Measurements from ENCODE around the gene CH25H. TPM values are rescaled to one million over a fixed set of nuclear protein-coding genes. Genes with fewer than 3 reads are reported as not detected.

CH25H gene
- total and polyA plus RNA-seq, 8 donors = 1.7 to 26.3 (median 5.3) TPM; not detected in 2

DNA sequence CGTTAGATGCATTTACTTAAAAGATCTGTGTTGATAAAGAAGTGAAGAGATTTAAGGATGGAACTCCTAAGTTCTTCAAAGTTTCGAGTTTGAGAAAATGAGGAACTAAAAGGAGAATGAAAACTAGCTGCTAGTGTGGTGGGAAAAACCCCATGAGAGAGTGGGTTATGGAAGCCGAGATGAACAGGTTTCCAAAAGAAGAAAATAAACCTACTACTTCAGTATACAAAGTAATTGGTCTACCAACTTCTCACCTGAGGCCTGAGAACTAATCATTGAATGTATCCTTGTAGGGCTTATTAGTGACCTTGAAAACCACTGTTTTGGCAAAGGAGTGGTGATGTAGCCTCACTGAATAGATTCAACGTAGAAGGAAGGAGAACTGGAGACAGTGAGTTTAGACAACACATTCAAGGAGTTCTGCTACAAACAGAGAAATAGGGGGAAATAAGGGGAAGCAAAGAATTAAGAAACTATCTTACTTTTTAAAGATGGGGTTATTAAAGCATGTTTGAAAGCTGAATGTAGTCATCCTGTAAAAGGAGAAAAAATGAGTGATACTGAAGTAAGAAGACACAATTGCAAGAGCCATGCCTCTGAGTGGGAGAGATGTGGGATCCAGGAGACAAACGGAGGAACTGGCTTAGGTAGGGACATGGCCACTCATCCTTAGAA, 50.8 kb downstream of the CH25H start:
- Histone ChIP-seq H3K27me3 (no peaks in the 10 kb centered on the region), H3K9me3 (no peaks in the 10 kb centered on the region), H3K27ac (no peak overlapping the region), H3K4me3 (no peak overlapping the region), H3K4me1 (no peaks in the 10 kb centered on the region), H3K36me3 (no peaks in the 10 kb centered on the region)
- no peak for TF ChIP-seq POLR2A (IDR thresholded peaks at IDR 0.05)
- no peak for TF ChIP-seq EP300 (IDR thresholded peaks at IDR 0.05)
- TF ChIP-seq, protein P1, sequence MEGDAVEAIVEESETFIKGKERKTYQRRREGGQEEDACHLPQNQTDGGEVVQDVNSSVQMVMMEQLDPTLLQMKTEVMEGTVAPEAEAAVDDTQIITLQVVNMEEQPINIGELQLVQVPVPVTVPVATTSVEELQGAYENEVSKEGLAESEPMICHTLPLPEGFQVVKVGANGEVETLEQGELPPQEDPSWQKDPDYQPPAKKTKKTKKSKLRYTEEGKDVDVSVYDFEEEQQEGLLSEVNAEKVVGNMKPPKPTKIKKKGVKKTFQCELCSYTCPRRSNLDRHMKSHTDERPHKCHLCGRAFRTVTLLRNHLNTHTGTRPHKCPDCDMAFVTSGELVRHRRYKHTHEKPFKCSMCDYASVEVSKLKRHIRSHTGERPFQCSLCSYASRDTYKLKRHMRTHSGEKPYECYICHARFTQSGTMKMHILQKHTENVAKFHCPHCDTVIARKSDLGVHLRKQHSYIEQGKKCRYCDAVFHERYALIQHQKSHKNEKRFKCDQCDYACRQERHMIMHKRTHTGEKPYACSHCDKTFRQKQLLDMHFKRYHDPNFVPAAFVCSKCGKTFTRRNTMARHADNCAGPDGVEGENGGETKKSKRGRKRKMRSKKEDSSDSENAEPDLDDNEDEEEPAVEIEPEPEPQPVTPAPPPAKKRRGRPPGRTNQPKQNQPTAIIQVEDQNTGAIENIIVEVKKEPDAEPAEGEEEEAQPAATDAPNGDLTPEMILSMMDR (IDR thresholded peaks at IDR 0.05) = no peak
- no peak for TF ChIP-seq POLR2AphosphoS5 (IDR thresholded peaks at IDR 0.05)
- WGBS, 5 donors = 79 to 88% (median 81%) methylated on average over 5 of the region's 5 CpGs
- no peak for DNase-seq
- intact Hi-C loops (cut with DNase I; ENCODE audit: low total_unique reads) = no loop called here

Other genes starting within 250 kb of the CH25H start
- 100 to 1,000 TPM in 1 of 5 donors, 10 to 100 TPM in 3, not detected in 1; 19.3 to 107 (median 46.2) TPM for gene FAS, start 216.5 kb downstream of the CH25H start, total RNA-seq
- gene FAS, start 216.5 kb downstream of the CH25H start, polyA plus RNA-seq = 1 to 10 TPM; 5.0 to 8.4 (median 5.6) TPM
- 10 to 100 TPM in 4 of 5 donors, 1 to 10 TPM in 1; 1.8 to 65.9 (median 13.4) TPM for gene LIPA, start 44.5 kb upstream of the CH25H start, total RNA-seq
- 10 to 100 TPM; 12.2 to 22.8 (median 12.6) TPM for gene LIPA, start 44.5 kb upstream of the CH25H start, polyA plus RNA-seq
- 1 to 10 TPM in 2 of 5 donors, under 1 TPM in 2, not detected in 1; 0.45 to 5.0 (median 0.94) TPM for gene IFIT2, start 94.7 kb upstream of the CH25H start, total RNA-seq
- 1 to 10 TPM; 1.6 to 3.1 (median 2.3) TPM for gene IFIT2, start 94.7 kb upstream of the CH25H start, polyA plus RNA-seq
- 10 to 100 TPM in 1 of 5 donors, 1 to 10 TPM in 4; 1.3 to 11.4 (median 2.6) TPM for gene IFIT3, start 120.7 kb upstream of the CH25H start, total RNA-seq
- gene IFIT3, start 120.7 kb upstream of the CH25H start, polyA plus RNA-seq = 10 to 100 TPM in 1 of 3 donors, 1 to 10 TPM in 2; 6.3 to 11.3 (median 7.9) TPM
- under 1 TPM in 1 of 5 donors, not detected in 4; 0.92 TPM for gene IFIT1B, start 170.7 kb upstream of the CH25H start, total RNA-seq
- gene IFIT1B, start 170.7 kb upstream of the CH25H start, polyA plus RNA-seq = not detected
- gene IFIT1, start 185.3 kb upstream of the CH25H start, total RNA-seq = 10 to 100 TPM in 1 of 5 donors, 1 to 10 TPM in 3, under 1 TPM in 1; 0.29 to 12.1 (median 2.3) TPM
- gene IFIT1, start 185.3 kb upstream of the CH25H start, polyA plus RNA-seq = 1 to 10 TPM; 3.5 to 6.4 (median 5.0) TPM
- gene IFIT5, start 207.3 kb upstream of the CH25H start, total RNA-seq = 10 to 100 TPM in 3 of 5 donors, 1 to 10 TPM in 1, under 1 TPM in 1; 0.58 to 22.6 (median 11.7) TPM
- gene IFIT5, start 207.3 kb upstream of the CH25H start, polyA plus RNA-seq = 1 to 10 TPM; 5.1 to 8.9 (median 7.0) TPM